Endothelial cell of umbilical vein (primary cell): ENCODE measurements around the gene AGFG2. TPM values are rescaled to one million over a fixed set of nuclear protein-coding genes. Genes with fewer than 3 reads are reported as not detected.

Experiments
- BruUV-seq: library from RNA; stranded (reverse); fragments of 400-500 nt; replicated peaks from 2 replicates; lab custom pipeline; 2021; lab: Mats Ljungman, UMichigan
- CTCF ChIA-PET: fragments of 300-600, 350-600 bp; sonication (Branson Sonifier 250); formaldehyde crosslinking; loops from one replicate; lab custom pipeline; 2021; ENCODE audit warnings: antibody characterized with exemption, inconsistent platforms; lab: Charles Lee
- POLR2A ChIA-PET: fragments of 300-600, 350-600 bp; sonication (Branson Sonifier 250); formaldehyde crosslinking; loops from one replicate; lab custom pipeline; 2021; ENCODE audit warnings: antibody characterized with exemption, inconsistent platforms; lab: Charles Lee
- DNase-seq: peaks from one replicate; pipeline ENCODE4 v3.0.0-alpha.2; 2011; ENCODE audit warnings: low read depth, low spot score
- FAIRE-seq: peaks from 2 replicates; lab custom pipeline; 2011; peaks lifted over from hg19 to GRCh38; lab: Jason Lieb, UNC
- H2AFZ ChIP-seq: 2 replicates; pipeline ENCODE4 v1.6.0; 2012; ENCODE audit warnings: low read depth, low read length, control low read depth, inconsistent platforms
- H3K27ac ChIP-seq: 2 replicates; pipeline ENCODE4 v1.5.1; 2011; ENCODE audit warnings: low read depth, mild to moderate bottlenecking, control low read depth, low read length, moderate library complexity; ENCODE audit not compliant: insufficient read depth
- H3K27me3 ChIP-seq, 2 experiments: 2 replicates each; pipeline versions ENCODE4 v1.6.0 to v1.6.1; 2011; ENCODE audit warnings: low read length in 2 of 2, mixed read lengths in 1 of 2; ENCODE audit not compliant: control insufficient read depth in 2 of 2, insufficient read depth in 2 of 2
- H3K36me3 ChIP-seq, 2 experiments: 2 replicates in 1 of 2; 3 replicates in 1 of 2; pipeline ENCODE4 v1.5.1; 2011; ENCODE audit warnings: low read length in 2 of 2, mild to moderate bottlenecking in 1 of 2, moderate library complexity in 1 of 2; ENCODE audit not compliant: control insufficient read depth in 2 of 2, insufficient read depth in 2 of 2; ENCODE audit errors: extremely low read depth in 1 of 2
- H3K4me1 ChIP-seq: 3 replicates; pipeline ENCODE4 v1.5.1; 2011; ENCODE audit warnings: mild to moderate bottlenecking, low read length; ENCODE audit not compliant: control insufficient read depth, insufficient read depth; ENCODE audit errors: extremely low read depth
- H3K4me2 ChIP-seq: 2 replicates; pipeline ENCODE4 v1.6.1; 2011; ENCODE audit warnings: low read length, control low read depth, mixed read lengths; ENCODE audit not compliant: insufficient read depth
- H3K4me3 ChIP-seq, 3 experiments: fragments of 200-600 bp in 1 of 3; sonication (generic), shearing (Covaris generic) in 1 of 3; replicated peaks in 1 of 3; 2 replicates each; pipeline ENCODE4 v1.5.1; 2011 to 2016; ENCODE audit warnings: control low read depth in 3 of 3, low read length in 3 of 3, mild to moderate bottlenecking in 2 of 3, inconsistent platforms in 1 of 3, low read depth in 1 of 3, moderate library complexity in 1 of 3; ENCODE audit not compliant: insufficient read depth in 1 of 3
- H3K79me2 ChIP-seq: 2 replicates; pipeline ENCODE4 v1.6.0; 2012; ENCODE audit warnings: low read length, inconsistent platforms; ENCODE audit not compliant: control insufficient read depth, insufficient read depth
- H3K9ac ChIP-seq: replicated peaks from 2 replicates; pipeline ENCODE3; 2011; ENCODE audit warnings: low read length, control low read depth; ENCODE audit not compliant: insufficient read depth; ENCODE audit errors: extremely low read depth
- H3K9me1 ChIP-seq: replicated peaks from 3 replicates; pipeline ENCODE4 v1.6.0; 2011; ENCODE audit warnings: mild to moderate bottlenecking, low read length; ENCODE audit not compliant: control insufficient read depth, insufficient read depth; ENCODE audit errors: extremely low read depth
- H3K9me3 ChIP-seq: replicated peaks from 2 replicates; pipeline ENCODE4 v1.5.1; 2012; ENCODE audit warnings: low read length, inconsistent platforms; ENCODE audit not compliant: control insufficient read depth, insufficient read depth
- H4K20me1 ChIP-seq: replicated peaks from 2 replicates; pipeline ENCODE3; 2011; ENCODE audit warnings: mild to moderate bottlenecking, low read length; ENCODE audit not compliant: control insufficient read depth, insufficient read depth; ENCODE audit errors: extremely low read depth
- CTCF ChIP-seq, 2 donors: IDR thresholded peaks; 1 replicate in 1 of 2; 2 replicates in 1 of 2; pipeline ENCODE4 v1.5.1; 2011; ENCODE audit warnings: low read length in 2 of 2, mild to moderate bottlenecking in 2 of 2, moderate library complexity in 2 of 2, control low read depth in 1 of 2, inconsistent platforms in 1 of 2, low read depth in 1 of 2; ENCODE audit not compliant: insufficient read depth in 1 of 2; ENCODE audit errors: extremely low read depth in 1 of 2
- EZH2 ChIP-seq: IDR thresholded peaks from 2 replicates; pipeline ENCODE4 v1.6.1; 2012; ENCODE audit warnings: borderline replicate concordance, low read depth, mild to moderate bottlenecking, moderate library complexity, low read length, inconsistent platforms; ENCODE audit not compliant: severe bottlenecking
- FOS ChIP-seq: IDR thresholded peaks from 2 replicates; pipeline ENCODE4 v1.6.1; 2011; ENCODE audit warnings: mild to moderate bottlenecking, low read length, moderate library complexity, borderline replicate concordance; ENCODE audit not compliant: insufficient read depth
- GATA2 ChIP-seq: IDR thresholded peaks from 2 replicates; pipeline ENCODE4 v1.7.0; 2011; ENCODE audit warnings: low read depth, mild to moderate bottlenecking, moderate library complexity, mixed read lengths, low read length; ENCODE audit not compliant: insufficient read length, insufficient read depth
- JUN ChIP-seq: IDR thresholded peaks from 2 replicates; pipeline ENCODE4 v1.6.1; 2011; ENCODE audit warnings: borderline replicate concordance, low read depth; ENCODE audit not compliant: insufficient read length, insufficient read depth
- MAX ChIP-seq: IDR thresholded peaks from 2 replicates; pipeline ENCODE4 v1.6.1; 2011; ENCODE audit not compliant: insufficient read depth, insufficient read length
- MYC ChIP-seq: IDR thresholded peaks from one replicate; pipeline ENCODE4 v1.6.1; 2011; ENCODE audit warnings: mild to moderate bottlenecking, low read depth, low read length
- POLR2A ChIP-seq: IDR thresholded peaks from 2 replicates; pipeline ENCODE4 v1.6.1; 2012; ENCODE audit warnings: low read depth, mild to moderate bottlenecking, control low read depth, low read length
- POLR2AphosphoS5 ChIP-seq: IDR thresholded peaks from 2 replicates; pipeline ENCODE4 v1.6.1; 2012; ENCODE audit warnings: low read depth, mild to moderate bottlenecking, control low read depth, low read length, moderate library complexity; ENCODE audit not compliant: insufficient read depth
- dilution Hi-C: fragments of 300-500 bp; cut with MboI; formaldehyde crosslinking; loops from one replicate; pipeline ENCODE4 v1.15.0; 2019; ENCODE audit warnings: low sequenced_read_pairs; ENCODE audit not compliant: extremely low pct_ligation_motif_present
- intact Hi-C: fragments of 100-400 bp; cut with micrococcal nuclease; formaldehyde crosslinking; loops from one replicate; pipeline ENCODE4 v1.10.0; 2022
- polyA plus RNA-seq, 4 experiments: library from polyadenylated mRNA; depleted of rRNA in 3 of 4; stranded (reverse) in 3 of 4; unstranded in 1 of 4; fragments of >200 nt; gene quantifications; 2 replicates each; pipeline versions ENCODE4 v1.2.1 to v1.2.3, GENCODE V29; 2011 to 2012; ENCODE audit warnings: missing spikeins in 1 of 4
- total RNA-seq: library from RNA; stranded (reverse); gene quantifications from 2 replicates; pipeline ENCODE4 v1.2.3, GENCODE V29; 2021

AGFG2 gene
- total and polyA plus RNA-seq, 2 donors (not counting 3 experiments of a cell fraction or from before 2014, with no cell fraction given), result 33.6 to 44.6 TPM

- Histone ChIP-seq H3K79me2 (peaks cover 29% of the 10 kb centered on the region), H4K20me1 (no peaks in the 10 kb centered on the region), H3K4me2 (peak overlapping the region; percentile 95), H3K27ac (peak overlapping the region; percentile 65), H2AFZ (no peak overlapping the region), H3K36me3 (peaks cover 13 to 21% of the 10 kb centered on the region in 2 experiments), H3K27me3 (peaks cover 0 to 3% of the 10 kb centered on the region in 2 experiments), H3K4me1 (peaks cover 32% of the 10 kb centered on the region), H3K4me3 (peak overlapping the region; percentile 86 to 95 (median 93)), H3K9me3 (no peaks in the 10 kb centered on the region), H3K9me1 (no peaks in the 10 kb centered on the region), H3K9ac (peak overlapping the region; percentile 92)
- CTCF ChIA-PET, result interaction anchor here (0.8 to 3.3 kb wide), 9 partner anchors 12 to 92 kb away, joined by 3 to 19 read pairs (median 8); partner anchors contain the start of gene MOSPD3
- TF ChIP-seq EZH2 (no peak), JUN (no peak), FOS (no peak), POLR2A (no peak), MAX (no peak), MYC (no peak), POLR2AphosphoS5 (no peak), CTCF (IDR thresholded peaks at IDR 0.05; ENCODE audit: extremely low read depth in 1 of 2, insufficient read depth in 1 of 2, low read depth in 1 of 2, low read length in 2 of 2) (no peak), GATA2 (no peak)
- POLR2A ChIA-PET, result interaction anchor here (0.6 to 3.6 kb wide), 12 partner anchors 8 to 156 kb away, joined by 3 to 28 read pairs (median 6); partner anchors contain the start of genes GNB2, MOSPD3, POP7 and ZCWPW1
- no TSS peak for BruUV-seq
- dilution Hi-C loops (no loop called here), intact Hi-C loops (loop anchor here (2.0 to 10.0 kb wide), 3 partner anchors 46 to 280 kb away; partner anchors contain the start of genes AGFG2, GIGYF1 and TRIP6)
- DNase-seq, result peak; percentile 68
- FAIRE-seq, result peak; percentile 72
These were observed 45.9 kb downstream of the AGFG2 start for GRCh38 chr7:100584683-100585510.
